Endothelial cell of umbilical vein (primary cell): Measurements from ENCODE around the gene TSPEAR.

Source experiments
- EZH2 ChIP-seq: IDR thresholded peaks from 2 replicates; pipeline ENCODE4 v1.6.1; 2012; ENCODE audit warnings: borderline replicate concordance, low read depth, mild to moderate bottlenecking, moderate library complexity, low read length, inconsistent platforms; ENCODE audit not compliant: severe bottlenecking
- MAX ChIP-seq: IDR thresholded peaks from 2 replicates; pipeline ENCODE4 v1.6.1; 2011; ENCODE audit not compliant: insufficient read depth, insufficient read length
- POLR2A ChIP-seq: IDR thresholded peaks from 2 replicates; pipeline ENCODE4 v1.6.1; 2012; ENCODE audit warnings: low read depth, mild to moderate bottlenecking, control low read depth, low read length
- POLR2AphosphoS5 ChIP-seq: IDR thresholded peaks from 2 replicates; pipeline ENCODE4 v1.6.1; 2012; ENCODE audit warnings: low read depth, mild to moderate bottlenecking, control low read depth, low read length, moderate library complexity; ENCODE audit not compliant: insufficient read depth
- TF ChIP-seq, protein P1 (sequence below), 2 donors: IDR thresholded peaks; 1 replicate in 1 of 2; 2 replicates in 1 of 2; pipeline ENCODE4 v1.5.1; 2011; ENCODE audit warnings: low read length in 2 of 2, mild to moderate bottlenecking in 2 of 2, moderate library complexity in 2 of 2, control low read depth in 1 of 2, inconsistent platforms in 1 of 2, low read depth in 1 of 2; ENCODE audit not compliant: insufficient read depth in 1 of 2; ENCODE audit errors: extremely low read depth in 1 of 2

DNA sequence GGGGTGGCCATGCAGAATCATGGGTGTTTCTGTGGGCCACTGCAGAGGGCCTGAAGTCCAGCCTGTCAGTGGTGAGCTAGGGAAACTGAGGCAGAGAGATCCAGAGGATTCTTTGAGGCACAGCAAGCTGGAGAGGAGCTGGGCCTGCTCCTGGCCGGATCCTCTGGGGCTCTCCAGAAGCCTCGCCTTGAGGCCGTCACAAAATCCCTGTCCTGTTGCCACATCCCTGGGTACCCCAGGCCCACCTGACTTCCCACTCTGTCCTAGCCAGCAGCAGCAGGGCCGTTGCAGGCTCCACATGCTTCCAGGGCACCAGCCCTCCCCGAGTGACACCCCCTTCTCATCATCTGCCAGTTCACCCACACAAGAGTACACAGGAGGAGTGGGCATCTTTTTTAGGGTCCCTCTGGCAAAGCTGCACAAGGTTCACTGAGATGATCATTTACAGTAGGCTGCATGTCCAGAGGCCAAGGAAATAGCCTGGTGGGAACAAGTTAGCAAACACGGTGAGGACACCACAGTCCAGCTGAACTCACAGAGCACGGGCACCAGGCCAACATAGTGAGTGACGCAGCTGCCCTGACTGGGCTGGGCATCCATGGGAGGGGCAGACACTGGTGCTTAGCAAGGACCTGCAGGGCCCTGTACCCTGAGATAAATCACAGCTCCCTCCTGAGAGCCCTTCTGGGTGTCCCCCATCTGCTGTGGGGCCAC, 25.1 kb upstream of the TSPEAR start:
- TF ChIP-seq, protein P1, sequence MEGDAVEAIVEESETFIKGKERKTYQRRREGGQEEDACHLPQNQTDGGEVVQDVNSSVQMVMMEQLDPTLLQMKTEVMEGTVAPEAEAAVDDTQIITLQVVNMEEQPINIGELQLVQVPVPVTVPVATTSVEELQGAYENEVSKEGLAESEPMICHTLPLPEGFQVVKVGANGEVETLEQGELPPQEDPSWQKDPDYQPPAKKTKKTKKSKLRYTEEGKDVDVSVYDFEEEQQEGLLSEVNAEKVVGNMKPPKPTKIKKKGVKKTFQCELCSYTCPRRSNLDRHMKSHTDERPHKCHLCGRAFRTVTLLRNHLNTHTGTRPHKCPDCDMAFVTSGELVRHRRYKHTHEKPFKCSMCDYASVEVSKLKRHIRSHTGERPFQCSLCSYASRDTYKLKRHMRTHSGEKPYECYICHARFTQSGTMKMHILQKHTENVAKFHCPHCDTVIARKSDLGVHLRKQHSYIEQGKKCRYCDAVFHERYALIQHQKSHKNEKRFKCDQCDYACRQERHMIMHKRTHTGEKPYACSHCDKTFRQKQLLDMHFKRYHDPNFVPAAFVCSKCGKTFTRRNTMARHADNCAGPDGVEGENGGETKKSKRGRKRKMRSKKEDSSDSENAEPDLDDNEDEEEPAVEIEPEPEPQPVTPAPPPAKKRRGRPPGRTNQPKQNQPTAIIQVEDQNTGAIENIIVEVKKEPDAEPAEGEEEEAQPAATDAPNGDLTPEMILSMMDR (IDR thresholded peaks at IDR 0.05; ENCODE audit: extremely low read depth in 1 of 2, insufficient read depth in 1 of 2, low read depth in 1 of 2, low read length in 2 of 2) = no peak
- TF ChIP-seq POLR2A (no peak), EZH2 (no peak), POLR2AphosphoS5 (no peak), MAX (no peak)
